SU-DHL-6 (cell line): Measurements from ENCODE around the gene TMEM130.
"Not testable (repeated sequence)": the region's sequence is repeated elsewhere in the genome, so short reads cannot be mapped to it uniquely, and the experiment has no call there.

ENCODE experiments used
- H2AFZ ChIP-seq: fragments of 200-600 bp; sonication (generic); 2 replicates; pipeline ENCODE4 v1.6.1; 2014; ENCODE audit warnings: low read depth, mild to moderate bottlenecking, moderate library complexity, mixed read lengths, antibody characterized with exemption, low read length; ENCODE audit not compliant: severe bottlenecking
- H3F3A ChIP-seq: fragments of 200-600 bp; shearing (Covaris generic); 2 replicates; pipeline ENCODE4 v1.6.0; 2016; ENCODE audit warnings: antibody characterized with exemption, mild to moderate bottlenecking; ENCODE audit not compliant: insufficient read depth
- H3K27ac ChIP-seq: fragments of 200-600 bp; sonication (generic); 2 replicates; pipeline ENCODE4 v1.5.1; 2016; ENCODE audit warnings: low read depth, mild to moderate bottlenecking, low read length, moderate library complexity, mixed read lengths
- H3K27me3 ChIP-seq: fragments of 200-600 bp; sonication (generic), shearing (Covaris generic); 2 replicates; pipeline ENCODE4 v1.6.0; 2014; ENCODE audit warnings: mild to moderate bottlenecking, low read length
- H3K36me3 ChIP-seq: fragments of 200-600 bp; sonication (generic); 2 replicates; pipeline ENCODE4 v1.6.1; 2014; ENCODE audit warnings: mild to moderate bottlenecking, low read length, mixed read lengths
- H3K4me2 ChIP-seq: fragments of 300-600, 200-600 bp; shearing (Covaris generic), sonication (generic); 2 replicates; pipeline ENCODE4 v1.6.0; 2014; ENCODE audit warnings: low read length, low read depth, mild to moderate bottlenecking; ENCODE audit not compliant: poor library complexity, severe bottlenecking
- H3K4me3 ChIP-seq: fragments of 200-600 bp; sonication (generic); 2 replicates; pipeline ENCODE4 v1.5.1; 2014; ENCODE audit warnings: antibody characterized with exemption, low read length, mild to moderate bottlenecking, mixed read lengths; ENCODE audit not compliant: insufficient read depth, poor library complexity, severe bottlenecking
- H3K79me2 ChIP-seq: fragments of 200-600 bp; sonication (generic); 2 replicates; pipeline ENCODE4 v1.6.1; 2014; ENCODE audit warnings: mild to moderate bottlenecking, low read length, moderate library complexity; ENCODE audit not compliant: insufficient read depth
- H3K9ac ChIP-seq: fragments of 200-600 bp; sonication (generic); 2 replicates; pipeline ENCODE4 v1.7.0; 2014; ENCODE audit warnings: mild to moderate bottlenecking, low read length
- H3K9me2 ChIP-seq: fragments of 200-600 bp; sonication (generic); replicated peaks from 2 replicates; pipeline ENCODE4 v1.6.1; 2014; ENCODE audit warnings: low read length; ENCODE audit not compliant: insufficient read depth
- H3K9me3 ChIP-seq: fragments of 200-600 bp; sonication (generic); 2 replicates; pipeline ENCODE4 v1.6.1; 2014; ENCODE audit warnings: low read length, mixed read lengths; ENCODE audit not compliant: insufficient read depth
- H4K20me1 ChIP-seq: fragments of 200-600 bp; sonication (generic); 2 replicates; pipeline ENCODE4 v1.6.1; 2014; ENCODE audit warnings: low read depth, mild to moderate bottlenecking, antibody characterized with exemption, low read length, moderate library complexity, mixed read lengths
- CTCF ChIP-seq: fragments of 200-600 bp; sonication (generic); IDR thresholded peaks from one replicate; pipeline ENCODE4 v1.5.1; 2017; ENCODE audit warnings: antibody characterized with exemption, mild to moderate bottlenecking, low read length, moderate library complexity; ENCODE audit not compliant: insufficient read depth, poor library complexity, severe bottlenecking
- EZH2phosphoT487 ChIP-seq: fragments of 200-600 bp; sonication (generic), shearing (Covaris generic); conservative IDR thresholded peaks from 2 replicates; pipeline ENCODE4 v1.6.1; 2018; ENCODE audit warnings: mild to moderate bottlenecking, antibody characterized with exemption, low read length, moderate library complexity, mixed read lengths

Gene TMEM130

GRCh38 chr7:98855610-98856422 lies 14.0 kb downstream of the TMEM130 start:
- no peak overlapping the region for H3K27ac ChIP-seq
- H3K9ac ChIP-seq, result no peak overlapping the region
- H3K27me3 ChIP-seq, result no peaks in the 10 kb centered on the region
- H4K20me1 ChIP-seq, result no peaks in the 10 kb centered on the region
- no peak overlapping the region for H2AFZ ChIP-seq
- no peak overlapping the region for H3K4me2 ChIP-seq
- no peaks in the 10 kb centered on the region for H3K79me2 ChIP-seq
- TF ChIP-seq EZH2phosphoT487 (no peak), CTCF (no peak)
- no peaks in the 10 kb centered on the region for H3F3A ChIP-seq
- no peak overlapping the region for H3K4me3 ChIP-seq
- H3K36me3 ChIP-seq, result no peaks in the 10 kb centered on the region
- H3K9me2 ChIP-seq, result no peaks in the 10 kb centered on the region
- no peaks in the 10 kb centered on the region for H3K9me3 ChIP-seq

GRCh38 chr7:98852826-98853225 lies 17.0 kb downstream of the TMEM130 start:
- TF ChIP-seq CTCF (no peak), EZH2phosphoT487 (no peak)
- H3K27ac ChIP-seq, result no peak overlapping the region

GRCh38 chr7:98848918-98849317 lies 20.9 kb downstream of the TMEM130 start:
- no peaks in the 10 kb centered on the region for H3K9me3 ChIP-seq
- no peaks in the 10 kb centered on the region for H3K36me3 ChIP-seq
- H3F3A ChIP-seq, result no peaks in the 10 kb centered on the region
- H3K4me2 ChIP-seq, result no peak overlapping the region
- no peaks in the 10 kb centered on the region for H4K20me1 ChIP-seq
- H3K9ac ChIP-seq, result no peak overlapping the region
- H3K4me3 ChIP-seq, result no peak overlapping the region
- TF ChIP-seq CTCF (no peak), EZH2phosphoT487 (no peak)
- no peaks in the 10 kb centered on the region for H3K79me2 ChIP-seq
- H3K9me2 ChIP-seq, result no peaks in the 10 kb centered on the region
- H2AFZ ChIP-seq, result no peak overlapping the region
- H3K27me3 ChIP-seq, result no peaks in the 10 kb centered on the region
- no peak overlapping the region for H3K27ac ChIP-seq

More at GRCh38 chr7:98852826-98853225, 17.0 kb downstream of the TMEM130 start:
- no peaks in the 10 kb centered on the region for H3K9me2 ChIP-seq
- no peak overlapping the region for H3K4me3 ChIP-seq
- H3K27me3 ChIP-seq, result no peaks in the 10 kb centered on the region
- no peak overlapping the region for H3K4me2 ChIP-seq
- H3K9me3 ChIP-seq, result no peaks in the 10 kb centered on the region
- H4K20me1 ChIP-seq, result no peaks in the 10 kb centered on the region
- H3K79me2 ChIP-seq, result no peaks in the 10 kb centered on the region
- no peaks in the 10 kb centered on the region for H3K36me3 ChIP-seq
- no peak overlapping the region for H3K9ac ChIP-seq
- no peaks in the 10 kb centered on the region for H3F3A ChIP-seq
- no peak overlapping the region for H2AFZ ChIP-seq

- H3K9ac ChIP-seq, H3K9me3 ChIP-seq, H3K9me2 ChIP-seq, H2AFZ ChIP-seq, H3F3A ChIP-seq, H4K20me1 ChIP-seq, H3K27ac ChIP-seq, H3K79me2 ChIP-seq, H3K27me3 ChIP-seq, H3K4me3 ChIP-seq, H3K4me2 ChIP-seq, H3K36me3 ChIP-seq: not testable (repeated sequence)
These were observed 27.3 kb downstream of the TMEM130 start for GRCh38 chr7:98842552-98842951.
